Measurements from ENCODE around the gene TMEM135.

TMEM135 gene

DNA sequence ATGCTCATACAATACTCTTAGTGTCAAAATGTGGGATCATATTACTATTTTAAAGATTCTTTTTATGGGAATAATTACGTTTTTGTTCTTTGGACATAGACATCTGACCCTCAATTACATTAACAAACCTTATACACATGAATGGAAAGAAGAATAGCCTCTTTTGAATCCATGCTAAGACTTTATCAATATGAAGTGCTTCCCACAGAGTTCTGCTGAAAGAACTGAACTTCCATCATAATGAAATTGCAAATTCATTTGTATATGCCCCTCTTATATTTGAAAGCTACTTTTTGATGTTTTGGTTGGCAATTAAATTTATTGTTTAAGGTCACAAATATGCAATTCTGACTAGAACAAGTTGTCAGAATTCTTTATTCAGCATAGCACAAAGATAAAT is 254.9 kb downstream of the TMEM135 start:
- TF ChIP-seq, protein P1, sequence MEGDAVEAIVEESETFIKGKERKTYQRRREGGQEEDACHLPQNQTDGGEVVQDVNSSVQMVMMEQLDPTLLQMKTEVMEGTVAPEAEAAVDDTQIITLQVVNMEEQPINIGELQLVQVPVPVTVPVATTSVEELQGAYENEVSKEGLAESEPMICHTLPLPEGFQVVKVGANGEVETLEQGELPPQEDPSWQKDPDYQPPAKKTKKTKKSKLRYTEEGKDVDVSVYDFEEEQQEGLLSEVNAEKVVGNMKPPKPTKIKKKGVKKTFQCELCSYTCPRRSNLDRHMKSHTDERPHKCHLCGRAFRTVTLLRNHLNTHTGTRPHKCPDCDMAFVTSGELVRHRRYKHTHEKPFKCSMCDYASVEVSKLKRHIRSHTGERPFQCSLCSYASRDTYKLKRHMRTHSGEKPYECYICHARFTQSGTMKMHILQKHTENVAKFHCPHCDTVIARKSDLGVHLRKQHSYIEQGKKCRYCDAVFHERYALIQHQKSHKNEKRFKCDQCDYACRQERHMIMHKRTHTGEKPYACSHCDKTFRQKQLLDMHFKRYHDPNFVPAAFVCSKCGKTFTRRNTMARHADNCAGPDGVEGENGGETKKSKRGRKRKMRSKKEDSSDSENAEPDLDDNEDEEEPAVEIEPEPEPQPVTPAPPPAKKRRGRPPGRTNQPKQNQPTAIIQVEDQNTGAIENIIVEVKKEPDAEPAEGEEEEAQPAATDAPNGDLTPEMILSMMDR (IDR thresholded peaks at IDR 0.05): no peak

DNA sequence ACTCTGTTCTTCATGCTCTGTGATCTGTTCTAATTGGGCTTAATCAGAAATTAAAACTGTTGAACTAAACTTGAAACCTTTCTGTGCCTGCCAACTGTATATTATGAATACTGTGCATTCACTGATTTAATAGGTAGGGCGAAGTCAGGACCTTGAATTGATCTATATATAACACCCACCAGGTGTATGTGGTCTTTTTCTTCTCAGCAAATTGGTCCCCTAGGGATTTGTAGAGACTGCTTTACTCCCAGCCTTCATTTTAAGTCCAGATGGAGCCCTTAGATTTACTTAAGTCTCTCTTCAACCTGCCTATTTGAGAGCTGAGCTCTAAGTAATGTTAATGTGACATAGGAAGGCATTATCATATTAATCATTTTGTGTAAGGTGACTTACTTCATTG is 257.5 kb downstream of the TMEM135 start:
- TF ChIP-seq, protein P1 (IDR thresholded peaks at IDR 0.05): no peak
- Mint-ChIP-seq H3K4me1 (peaks cover 12% of the 10 kb centered on the region), H3K4me3 (no peak overlapping the region), H3K9me3 (no peaks in the 10 kb centered on the region), H3K27ac (no peak overlapping the region), H3K36me3 (ENCODE audit: low read depth) (no peaks in the 10 kb centered on the region), H3K27me3 (ENCODE audit: low read depth, poor library complexity) (no peaks in the 10 kb centered on the region)
- no peak for DNase-seq

More for the DNA sequence above, 254.9 kb downstream of the TMEM135 start:
- peaks cover 13% of the 10 kb centered on the region for H3K36me3 Mint-ChIP-seq (ENCODE audit: low read depth)
- H3K4me3 Mint-ChIP-seq: no peak overlapping the region
- H3K27ac Mint-ChIP-seq: no peak overlapping the region
- peaks cover 12% of the 10 kb centered on the region for H3K4me1 Mint-ChIP-seq
- DNase-seq: no peak
- H3K9me3 Mint-ChIP-seq: no peaks in the 10 kb centered on the region
- no peaks in the 10 kb centered on the region for H3K27me3 Mint-ChIP-seq (ENCODE audit: low read depth, poor library complexity)

DNA sequence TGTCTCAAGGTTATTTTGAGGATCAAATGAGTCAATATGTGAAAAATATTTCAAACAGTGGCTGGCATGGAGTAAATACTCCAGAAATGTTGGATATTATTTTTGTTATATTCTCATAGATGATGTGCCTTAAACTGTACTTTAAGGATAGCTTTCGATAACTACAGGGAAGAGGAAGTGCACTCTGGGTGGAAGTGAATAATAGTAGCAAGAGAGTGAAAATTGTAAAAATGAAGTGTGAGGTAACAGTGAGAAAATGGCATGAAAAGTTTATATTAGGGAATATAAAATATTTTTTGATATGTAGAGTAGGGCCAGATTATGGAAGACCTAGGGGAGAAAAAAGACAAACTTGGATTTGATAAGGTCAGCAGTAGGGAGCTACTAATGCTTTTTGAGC is 258.9 kb downstream of the TMEM135 start:
- Mint-ChIP-seq H3K36me3 (ENCODE audit: low read depth) (no peaks in the 10 kb centered on the region), H3K4me3 (no peak overlapping the region), H3K27ac (no peak overlapping the region), H3K27me3 (ENCODE audit: low read depth, poor library complexity) (no peaks in the 10 kb centered on the region), H3K4me1 (peaks cover 6% of the 10 kb centered on the region), H3K9me3 (no peaks in the 10 kb centered on the region)
- TF ChIP-seq, protein P1 (IDR thresholded peaks at IDR 0.05): no peak
- DNase-seq: no peak

DNA sequence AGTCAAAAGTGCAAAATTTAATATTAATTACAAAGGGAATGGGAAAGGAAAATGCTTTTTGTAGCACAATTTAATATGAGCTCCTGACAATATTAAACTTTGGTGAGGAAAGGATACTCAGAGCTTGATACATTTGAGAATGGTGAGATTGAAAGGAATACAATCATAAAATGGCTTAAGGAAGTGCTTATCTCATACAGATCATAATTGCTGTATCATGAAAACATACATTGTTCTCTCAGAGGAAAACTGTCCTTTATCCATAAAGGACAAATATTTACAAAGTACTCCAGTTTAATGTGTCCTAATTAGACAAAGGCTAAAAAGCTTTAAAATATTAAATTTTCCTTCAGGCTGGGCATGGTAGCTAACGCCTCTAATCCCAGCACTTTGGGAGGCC is 260.4 kb downstream of the TMEM135 start:
- H3K36me3 Mint-ChIP-seq (ENCODE audit: low read depth): peaks cover 5% of the 10 kb centered on the region
- DNase-seq: no peak
- H3K4me1 Mint-ChIP-seq: no peaks in the 10 kb centered on the region
- TF ChIP-seq, protein P1 (IDR thresholded peaks at IDR 0.05): no peak
- no peaks in the 10 kb centered on the region for H3K27me3 Mint-ChIP-seq (ENCODE audit: low read depth, poor library complexity)
- H3K27ac Mint-ChIP-seq: no peak overlapping the region
- no peak overlapping the region for H3K4me3 Mint-ChIP-seq
- no peaks in the 10 kb centered on the region for H3K9me3 Mint-ChIP-seq

DNA sequence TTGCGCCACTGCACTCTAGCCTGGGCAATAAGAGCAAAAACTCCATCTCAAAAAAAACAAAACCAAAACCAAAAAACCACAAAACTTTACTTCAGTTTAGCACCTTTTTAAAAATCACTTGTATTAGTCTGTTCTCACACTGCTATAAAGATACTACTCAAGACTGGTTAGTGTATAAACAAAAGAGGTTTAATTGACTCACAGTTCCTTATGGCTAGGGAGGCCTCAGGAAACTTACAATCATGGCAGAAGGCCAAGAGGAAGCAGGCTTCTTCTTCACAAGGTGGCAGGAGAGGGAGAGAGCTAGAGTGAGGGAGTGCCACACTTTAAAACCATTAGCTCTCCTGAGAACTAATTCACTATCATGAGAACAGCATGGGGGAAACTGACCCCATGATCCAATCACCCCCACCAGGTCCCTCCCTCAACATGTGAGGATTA is 261.3 kb downstream of the TMEM135 start:
- TF ChIP-seq, protein P1 (IDR thresholded peaks at IDR 0.05): no peak
- DNase-seq: no peak
- Mint-ChIP-seq H3K4me3 (no peak overlapping the region), H3K9me3 (no peaks in the 10 kb centered on the region), H3K27me3 (ENCODE audit: low read depth, poor library complexity) (no peaks in the 10 kb centered on the region), H3K4me1 (no peaks in the 10 kb centered on the region), H3K27ac (no peak overlapping the region), H3K36me3 (ENCODE audit: low read depth) (peaks cover 11% of the 10 kb centered on the region)

DNA sequence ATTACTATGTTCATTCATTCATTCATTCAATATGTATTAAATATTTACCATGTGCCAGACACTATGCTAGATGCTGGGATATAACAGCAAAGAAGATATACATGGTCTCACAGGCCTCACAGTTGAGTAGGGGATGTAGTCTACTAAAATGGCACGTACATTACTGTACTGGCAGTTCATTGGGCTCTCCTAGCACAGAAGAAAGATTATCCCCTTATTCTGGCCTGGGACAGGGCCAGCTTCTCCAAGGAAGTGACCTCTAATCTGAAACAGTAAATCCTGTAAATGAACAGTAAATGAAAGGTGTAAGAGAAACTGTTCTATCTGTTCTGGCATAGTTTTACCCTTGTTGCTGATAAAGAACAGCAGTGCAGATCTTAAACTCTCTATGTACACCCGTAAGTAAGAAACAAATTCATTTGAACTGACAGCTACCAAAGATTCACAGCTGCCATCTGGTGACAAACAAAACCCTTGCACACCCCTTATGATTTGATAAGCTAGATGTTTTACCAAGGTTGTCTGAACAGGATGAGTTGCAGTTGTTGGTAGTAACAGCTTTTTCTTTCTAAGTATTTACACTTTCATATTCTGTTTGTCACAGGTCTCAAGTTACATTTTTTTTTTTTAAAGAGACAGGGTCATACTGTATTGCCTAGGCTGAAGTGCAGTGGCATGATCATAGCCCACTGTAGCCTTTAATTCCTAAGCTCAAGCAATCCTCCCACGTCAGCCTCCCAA is 263.1 kb downstream of the TMEM135 start:
- peaks cover 6% of the 10 kb centered on the region for H3K4me1 Mint-ChIP-seq
- TF ChIP-seq, protein P1 (IDR thresholded peaks at IDR 0.05): no peak
- peaks cover 11% of the 10 kb centered on the region for H3K36me3 Mint-ChIP-seq (ENCODE audit: low read depth)
- H3K27ac Mint-ChIP-seq: no peak overlapping the region
- DNase-seq: no peak
- no peaks in the 10 kb centered on the region for H3K27me3 Mint-ChIP-seq (ENCODE audit: low read depth, poor library complexity)
- no peak overlapping the region for H3K4me3 Mint-ChIP-seq
- no peaks in the 10 kb centered on the region for H3K9me3 Mint-ChIP-seq
